ENCODE measurements around the gene ARHGEF38.

The ARHGEF38 gene

DNA sequence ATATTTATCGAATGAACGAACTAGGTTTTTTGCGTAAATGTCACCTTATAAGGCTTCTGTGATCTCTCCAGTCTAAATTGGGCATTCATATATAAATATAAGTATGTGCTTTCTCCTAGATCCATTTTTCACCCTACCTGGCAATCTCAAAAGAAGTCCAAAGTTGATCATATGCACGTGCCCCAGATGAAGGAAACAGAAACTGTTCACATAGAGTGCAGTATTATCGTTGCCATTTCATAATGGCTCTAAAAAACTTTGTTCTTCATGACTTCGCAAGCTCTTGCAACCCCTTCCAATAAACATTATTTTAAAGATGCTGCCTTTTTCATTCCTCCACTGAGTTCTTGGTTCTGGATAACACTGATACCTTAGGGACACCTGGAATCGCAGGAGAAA lies 155.4 kb downstream of the ARHGEF38 start:
- H3K4me1 ChIP-seq (ENCODE audit: control insufficient read depth in 5 of 5, insufficient read depth in 5 of 5, low read length in 5 of 5), result peaks cover 4 to 27% (median 19%) of the 10 kb centered on the region in 5 donors
- peaks cover 0 to 7% (median 0%) of the 10 kb centered on the region in 5 donors for H3K36me3 ChIP-seq (ENCODE audit: control insufficient read depth in 5 of 5, insufficient read depth in 5 of 5, low read length in 5 of 5)
- peak overlapping the region; percentile 91 for H3K27ac ChIP-seq (ENCODE audit: low read depth, low read length)

GRCh38 chr4:105708181-105709080 lies 156.0 kb downstream of the ARHGEF38 start, which contains the start of the genes GSTCD and INTS12:
TSS of gene GSTCD (plus strand) at chr4:105708784. CDS start at chr4:105717614, 8,830 bp downstream.
TSS of gene INTS12 (minus strand) at chr4:105708689. CDS start at chr4:105700005, 8,684 bp downstream.
- H3K4me3 ChIP-seq (ENCODE audit: low read depth in 1 of 5, low read length in 5 of 5), result peak within 1 kb of the TSS; percentile 90 to 99 (median 97)
- H3K4me1 ChIP-seq (ENCODE audit: control insufficient read depth in 5 of 5, insufficient read depth in 5 of 5, low read length in 5 of 5), result peaks cover 4 to 27% (median 19%) of the 10 kb centered on the region in 5 donors
- peak within 1 kb of the TSS; percentile 91 for H3K27ac ChIP-seq (ENCODE audit: low read depth, low read length)
- H3K36me3 ChIP-seq (ENCODE audit: control insufficient read depth in 5 of 5, insufficient read depth in 5 of 5, low read length in 5 of 5), result peaks cover 0 to 4% (median 0%) of the 10 kb centered on the region in 5 donors
- peak within 1 kb of the TSS; percentile 87 to 100 (median 96) for H3K9ac ChIP-seq (ENCODE audit: low read length in 5 of 5)
- H3K27me3 ChIP-seq (ENCODE audit: control insufficient read depth in 5 of 5, insufficient read depth in 4 of 5, low read length in 5 of 5), result no peaks in the 10 kb centered on the region
- H3K9me3 ChIP-seq (ENCODE audit: control insufficient read depth in 5 of 5, low read length in 5 of 5), result no peaks in the 10 kb centered on the region

More for the DNA sequence above, 155.4 kb downstream of the ARHGEF38 start:
- Histone ChIP-seq H3K27me3 (ENCODE audit: control insufficient read depth in 5 of 5, insufficient read depth in 4 of 5, low read length in 5 of 5) (no peaks in the 10 kb centered on the region), H3K9me3 (ENCODE audit: control insufficient read depth in 5 of 5, low read length in 5 of 5) (no peaks in the 10 kb centered on the region), H3K9ac (ENCODE audit: low read length in 5 of 5) (peak overlapping the region; percentile 87 to 100 (median 96)), H3K4me3 (ENCODE audit: low read depth in 1 of 5, low read length in 5 of 5) (peak overlapping the region; percentile 90 to 99 (median 97))

- no peaks in the 10 kb centered on the region for H3K36me3 ChIP-seq (ENCODE audit: control insufficient read depth in 5 of 5, insufficient read depth in 5 of 5, low read length in 5 of 5)
- peak overlapping the region; percentile 87 to 100 (median 96) for H3K9ac ChIP-seq (ENCODE audit: low read length in 5 of 5)
- peaks cover 4 to 27% (median 19%) of the 10 kb centered on the region in 5 donors for H3K4me1 ChIP-seq (ENCODE audit: control insufficient read depth in 5 of 5, insufficient read depth in 5 of 5, low read length in 5 of 5)
- H3K9me3 ChIP-seq (ENCODE audit: control insufficient read depth in 5 of 5, low read length in 5 of 5), result no peaks in the 10 kb centered on the region
- H3K4me3 ChIP-seq (ENCODE audit: low read depth in 1 of 5, low read length in 5 of 5), result peak overlapping the region; percentile 90 to 98 (median 97)
- H3K27me3 ChIP-seq (ENCODE audit: control insufficient read depth in 5 of 5, insufficient read depth in 4 of 5, low read length in 5 of 5), result no peaks in the 10 kb centered on the region
- peak overlapping the region; percentile 91 for H3K27ac ChIP-seq (ENCODE audit: low read depth, low read length)
These were observed 156.6 kb downstream of the ARHGEF38 start for GRCh38 chr4:105709081-105709450.

- Histone ChIP-seq H3K4me1 (ENCODE audit: control insufficient read depth in 5 of 5, insufficient read depth in 5 of 5, low read length in 5 of 5) (peaks cover 4 to 31% (median 19%) of the 10 kb centered on the region in 5 donors), H3K27ac (ENCODE audit: low read depth, low read length) (no peak overlapping the region), H3K36me3 (ENCODE audit: control insufficient read depth in 5 of 5, insufficient read depth in 5 of 5, low read length in 5 of 5) (no peaks in the 10 kb centered on the region), H3K4me3 (ENCODE audit: low read depth in 1 of 5, low read length in 5 of 5) (no peak overlapping the region), H3K9ac (ENCODE audit: low read length in 5 of 5) (no peak overlapping the region), H3K9me3 (ENCODE audit: control insufficient read depth in 5 of 5, low read length in 5 of 5) (no peaks in the 10 kb centered on the region), H3K27me3 (ENCODE audit: control insufficient read depth in 5 of 5, insufficient read depth in 4 of 5, low read length in 5 of 5) (no peaks in the 10 kb centered on the region)
These were observed 157.7 kb downstream of the ARHGEF38 start for GRCh38 chr4:105710012-105710600.

DNA sequence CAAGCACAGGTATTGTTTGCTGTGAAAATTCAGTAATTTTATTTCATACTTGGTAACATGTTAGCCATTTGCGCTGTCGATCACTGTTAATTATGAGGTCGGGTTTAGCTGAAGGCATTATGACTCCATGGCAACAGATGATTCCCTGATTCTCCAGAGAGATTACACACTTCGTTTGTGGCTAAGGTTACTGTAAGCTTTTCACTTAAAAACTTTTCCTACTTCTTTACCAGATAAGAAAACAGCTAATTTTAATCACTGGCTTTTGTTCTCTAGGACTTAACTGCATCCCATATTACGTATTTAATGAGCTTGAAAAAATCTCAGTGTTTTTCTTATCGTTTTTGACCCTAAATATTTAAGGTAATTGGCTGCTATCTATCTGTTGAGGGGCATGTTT lies 158.3 kb downstream of the ARHGEF38 start:
- no peaks in the 10 kb centered on the region for H3K36me3 ChIP-seq (ENCODE audit: control insufficient read depth in 5 of 5, insufficient read depth in 5 of 5, low read length in 5 of 5)
- no peak overlapping the region for H3K27ac ChIP-seq (ENCODE audit: low read depth, low read length)
- H3K27me3 ChIP-seq (ENCODE audit: control insufficient read depth in 5 of 5, insufficient read depth in 4 of 5, low read length in 5 of 5), result no peaks in the 10 kb centered on the region
- no peak overlapping the region for H3K4me3 ChIP-seq (ENCODE audit: low read depth in 1 of 5, low read length in 5 of 5)
- no peak overlapping the region for H3K9ac ChIP-seq (ENCODE audit: low read length in 5 of 5)
- peaks cover 4 to 31% (median 19%) of the 10 kb centered on the region in 5 donors for H3K4me1 ChIP-seq (ENCODE audit: control insufficient read depth in 5 of 5, insufficient read depth in 5 of 5, low read length in 5 of 5)
- H3K9me3 ChIP-seq (ENCODE audit: control insufficient read depth in 5 of 5, low read length in 5 of 5), result no peaks in the 10 kb centered on the region

DNA sequence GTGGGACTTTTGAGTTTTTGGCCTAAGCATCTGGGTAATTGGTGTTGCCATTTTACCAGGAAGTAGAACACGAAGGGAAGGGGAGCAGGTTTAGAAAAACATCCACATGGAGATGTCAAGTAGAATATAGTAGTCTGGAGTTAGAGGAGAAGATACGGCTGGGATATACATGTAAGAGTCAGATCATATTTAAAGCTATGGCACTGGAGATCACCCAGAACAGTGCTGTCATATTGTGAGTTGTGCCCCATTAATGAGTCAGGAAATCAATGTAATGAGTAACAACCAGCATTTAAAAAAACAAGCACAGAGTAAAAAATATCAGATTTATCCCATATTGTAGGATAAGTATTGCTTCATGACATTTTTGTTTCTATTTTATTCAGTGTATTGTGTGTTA lies 160.3 kb downstream of the ARHGEF38 start:
- Histone ChIP-seq H3K4me3 (ENCODE audit: low read depth in 1 of 5, low read length in 5 of 5) (no peak overlapping the region), H3K36me3 (ENCODE audit: control insufficient read depth in 5 of 5, insufficient read depth in 5 of 5, low read length in 5 of 5) (no peaks in the 10 kb centered on the region), H3K27me3 (ENCODE audit: control insufficient read depth in 5 of 5, insufficient read depth in 4 of 5, low read length in 5 of 5) (no peaks in the 10 kb centered on the region), H3K4me1 (ENCODE audit: control insufficient read depth in 5 of 5, insufficient read depth in 5 of 5, low read length in 5 of 5) (peaks cover 4 to 21% (median 11%) of the 10 kb centered on the region in 5 donors), H3K9ac (ENCODE audit: low read length in 5 of 5) (no peak overlapping the region), H3K27ac (ENCODE audit: low read depth, low read length) (no peak overlapping the region), H3K9me3 (ENCODE audit: control insufficient read depth in 5 of 5, low read length in 5 of 5) (no peaks in the 10 kb centered on the region)

GRCh38 chr4:105714071-105714521 lies 161.7 kb downstream of the ARHGEF38 start:
- Histone ChIP-seq H3K4me1 (ENCODE audit: control insufficient read depth in 5 of 5, insufficient read depth in 5 of 5, low read length in 5 of 5) (peaks cover 0 to 14% (median 6%) of the 10 kb centered on the region in 5 donors), H3K4me3 (ENCODE audit: low read depth in 1 of 5, low read length in 5 of 5) (peak overlapping the region in 1 of 5 donors; percentile 34), H3K9me3 (ENCODE audit: control insufficient read depth in 5 of 5, low read length in 5 of 5) (no peaks in the 10 kb centered on the region), H3K27ac (ENCODE audit: low read depth, low read length) (no peak overlapping the region), H3K27me3 (ENCODE audit: control insufficient read depth in 5 of 5, insufficient read depth in 4 of 5, low read length in 5 of 5) (no peaks in the 10 kb centered on the region), H3K9ac (ENCODE audit: low read length in 5 of 5) (peak overlapping the region in 1 of 5 donors; percentile 45), H3K36me3 (ENCODE audit: control insufficient read depth in 5 of 5, insufficient read depth in 5 of 5, low read length in 5 of 5) (peaks cover 0 to 2% (median 0%) of the 10 kb centered on the region in 5 donors)

DNA sequence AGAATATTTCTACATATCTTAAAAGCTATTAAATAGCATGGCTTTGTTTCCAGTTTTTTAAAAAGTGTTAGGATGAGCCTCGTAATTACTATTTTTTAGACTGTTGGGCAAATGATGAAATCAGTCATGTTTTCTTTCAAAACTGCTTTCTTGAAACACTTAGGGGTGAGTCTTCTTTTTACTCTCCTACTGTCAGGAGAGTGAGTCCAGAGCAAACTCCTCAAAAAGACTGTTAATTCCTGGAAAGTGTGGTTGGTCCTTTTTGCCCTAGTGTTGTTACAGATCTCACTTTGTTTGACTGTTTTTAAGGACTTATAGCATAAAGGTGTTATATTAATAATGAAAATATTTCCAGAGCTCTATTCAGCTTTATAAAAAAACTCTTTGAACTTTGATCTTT lies 162.5 kb downstream of the ARHGEF38 start:
- Histone ChIP-seq H3K4me1 (ENCODE audit: control insufficient read depth in 5 of 5, insufficient read depth in 5 of 5, low read length in 5 of 5) (peaks cover 0 to 6% (median 0%) of the 10 kb centered on the region in 5 donors), H3K27me3 (ENCODE audit: control insufficient read depth in 5 of 5, insufficient read depth in 4 of 5, low read length in 5 of 5) (no peaks in the 10 kb centered on the region), H3K9me3 (ENCODE audit: control insufficient read depth in 5 of 5, low read length in 5 of 5) (no peaks in the 10 kb centered on the region), H3K9ac (ENCODE audit: low read length in 5 of 5) (no peak overlapping the region), H3K27ac (ENCODE audit: low read depth, low read length) (no peak overlapping the region), H3K4me3 (ENCODE audit: low read depth in 1 of 5, low read length in 5 of 5) (no peak overlapping the region), H3K36me3 (ENCODE audit: control insufficient read depth in 5 of 5, insufficient read depth in 5 of 5, low read length in 5 of 5) (peaks cover 0 to 7% (median under 1%) of the 10 kb centered on the region in 5 donors)

DNA sequence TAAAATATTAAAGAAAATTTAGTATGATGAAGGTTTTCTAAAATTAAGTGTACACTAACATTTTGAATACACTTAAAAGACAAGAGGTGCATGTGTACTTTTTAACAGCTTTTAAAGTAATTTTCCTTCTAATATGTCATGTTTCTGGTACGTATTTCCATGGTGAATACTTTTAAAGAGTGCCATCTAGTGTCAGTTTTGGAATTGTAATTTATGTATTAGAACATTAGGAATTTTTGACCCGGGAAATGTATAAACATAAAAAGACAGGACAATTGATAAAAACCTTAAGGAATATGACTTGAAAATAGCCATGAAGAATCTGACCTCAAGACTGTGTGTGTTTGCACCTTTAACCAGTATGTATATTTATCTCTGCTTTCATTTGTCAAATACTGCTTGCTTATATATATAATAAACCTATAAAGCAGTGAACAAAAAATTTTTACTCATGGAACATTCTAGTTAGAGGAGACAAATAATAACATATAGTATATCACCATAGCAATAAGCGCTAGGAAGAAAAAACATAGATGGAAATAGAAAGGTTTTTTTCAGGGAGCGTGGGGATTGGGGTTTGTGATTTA lies 163.4 kb downstream of the ARHGEF38 start:
- peaks cover 0 to 7% (median 3%) of the 10 kb centered on the region in 5 donors for H3K36me3 ChIP-seq (ENCODE audit: control insufficient read depth in 5 of 5, insufficient read depth in 5 of 5, low read length in 5 of 5)
- no peaks in the 10 kb centered on the region for H3K9me3 ChIP-seq (ENCODE audit: control insufficient read depth in 5 of 5, low read length in 5 of 5)
- no peak overlapping the region for H3K27ac ChIP-seq (ENCODE audit: low read depth, low read length)
- H3K4me3 ChIP-seq (ENCODE audit: low read depth in 1 of 5, low read length in 5 of 5), result no peak overlapping the region
- H3K27me3 ChIP-seq (ENCODE audit: control insufficient read depth in 5 of 5, insufficient read depth in 4 of 5, low read length in 5 of 5), result no peaks in the 10 kb centered on the region
- peaks cover 0 to 5% (median 0%) of the 10 kb centered on the region in 5 donors for H3K4me1 ChIP-seq (ENCODE audit: control insufficient read depth in 5 of 5, insufficient read depth in 5 of 5, low read length in 5 of 5)
- no peak overlapping the region for H3K9ac ChIP-seq (ENCODE audit: low read length in 5 of 5)
